Stimulated activated naive CD8-positive, alpha-beta T cell treated with anti-CD3 and anti-CD28 coated beads, Interleukin-15, amount 100 ng/mL, for 72 hours (primary cell): ENCODE data around the gene EPS15.
"Not testable (repeated sequence)": the region's sequence is repeated elsewhere in the genome, so short reads cannot be mapped to it uniquely, and the experiment has no call there.

Experiments used
- ATAC-seq: fragments of 150-1000 bp; cut with Tn5 transposase; 2 replicates; pipeline ENCODE4 v1.10.0; 2021; ENCODE audit warnings: mild to moderate bottlenecking, moderate library complexity
- DNase-seq, 2 donors: peaks; one replicate each; pipeline ENCODE4 v3.0.0; 2021 to 2022
- H3K27ac Mint-ChIP-seq, 2 donors: one replicate each; pipeline ENCODE4 v1.8.0; 2022; ENCODE audit warnings: mild to moderate bottlenecking in 2 of 2, mixed read lengths in 2 of 2, moderate library complexity in 2 of 2
- H3K27me3 Mint-ChIP-seq: one replicate; pipeline ENCODE4 v1.8.0; 2022; ENCODE audit warnings: mixed read lengths
- H3K4me1 Mint-ChIP-seq: one replicate; pipeline ENCODE4 v1.8.0; 2022; ENCODE audit warnings: mild to moderate bottlenecking, mixed read lengths
- H3K4me3 Mint-ChIP-seq, 2 donors: one replicate each; pipeline ENCODE4 v1.8.0; 2022; ENCODE audit warnings: mild to moderate bottlenecking in 2 of 2, mixed read lengths in 2 of 2, moderate library complexity in 1 of 2
- H3K9me3 Mint-ChIP-seq, 2 donors: one replicate each; pipeline ENCODE4 v1.8.0; 2022; ENCODE audit warnings: mixed read lengths in 2 of 2

EPS15 gene

GRCh38 chr1:51439053-51439452 is 80.0 kb downstream of the EPS15 start:
- ATAC-seq: no peak
- no peak overlapping the region for H3K4me3 Mint-ChIP-seq
- H3K27me3 Mint-ChIP-seq: no peaks in the 10 kb centered on the region
- H3K9me3 Mint-ChIP-seq: no peaks in the 10 kb centered on the region
- H3K27ac Mint-ChIP-seq: no peak overlapping the region
- no peak for DNase-seq
- H3K4me1 Mint-ChIP-seq: peaks cover 33% of the 10 kb centered on the region

- not testable (repeated sequence) for H3K27me3 Mint-ChIP-seq, H3K27ac Mint-ChIP-seq, ATAC-seq, H3K9me3 Mint-ChIP-seq, DNase-seq, H3K4me3 Mint-ChIP-seq
- peaks cover 27% of the 10 kb centered on the region for H3K4me1 Mint-ChIP-seq
Measured at GRCh38 chr1:51437391-51437790, 81.7 kb downstream of the EPS15 start.

- Mint-ChIP-seq H3K9me3 (no peaks in the 10 kb centered on the region), H3K27me3 (no peaks in the 10 kb centered on the region), H3K4me3 (no peak overlapping the region), H3K27ac (no peak overlapping the region), H3K4me1 (peaks cover 24% of the 10 kb centered on the region)
- ATAC-seq (no peak), DNase-seq (no peak)
Measured at GRCh38 chr1:51435878-51436277, 83.2 kb downstream of the EPS15 start.

- Mint-ChIP-seq H3K27me3 (no peaks in the 10 kb centered on the region), H3K27ac (peak overlapping the region in 1 of 2 donors; percentile 13), H3K4me3 (no peak overlapping the region), H3K4me1 (peaks cover 29% of the 10 kb centered on the region), H3K9me3 (no peaks in the 10 kb centered on the region)
- DNase-seq (no peak), ATAC-seq (no peak)
Measured at GRCh38 chr1:51433972-51434510, 85.0 kb downstream of the EPS15 start.

- no peak for ATAC-seq
- DNase-seq: no peak
Measured at GRCh38 chr1:51433269-51433971, 85.6 kb downstream of the EPS15 start.

GRCh38 chr1:51432146-51432545 is 86.9 kb downstream of the EPS15 start:
- H3K4me1 Mint-ChIP-seq: peaks cover 24% of the 10 kb centered on the region
- ATAC-seq (no peak), DNase-seq (no peak)
- no peak overlapping the region for H3K27ac Mint-ChIP-seq
- H3K9me3 Mint-ChIP-seq: peaks cover 0 to 7% of the 10 kb centered on the region in 2 donors
- no peak overlapping the region for H3K4me3 Mint-ChIP-seq
- H3K27me3 Mint-ChIP-seq: no peaks in the 10 kb centered on the region

More at GRCh38 chr1:51433269-51433971, 85.6 kb downstream of the EPS15 start:
- peak overlapping the region in 1 of 2 donors; percentile 13 for H3K27ac Mint-ChIP-seq
- no peak overlapping the region for H3K4me3 Mint-ChIP-seq
- H3K4me1 Mint-ChIP-seq: peaks cover 24% of the 10 kb centered on the region
- H3K9me3 Mint-ChIP-seq: no peaks in the 10 kb centered on the region
- no peaks in the 10 kb centered on the region for H3K27me3 Mint-ChIP-seq

- Mint-ChIP-seq H3K4me1 (peaks cover 17% of the 10 kb centered on the region), H3K27ac (no peak overlapping the region), H3K27me3 (no peaks in the 10 kb centered on the region), H3K9me3 (peaks cover 0 to 7% of the 10 kb centered on the region in 2 donors), H3K4me3 (no peak overlapping the region)
- ATAC-seq (no peak), DNase-seq (no peak)
Measured at GRCh38 chr1:51427438-51427837, 91.6 kb downstream of the EPS15 start.

GRCh38 chr1:51425955-51426354 is 93.1 kb downstream of the EPS15 start:
- no peaks in the 10 kb centered on the region for H3K27me3 Mint-ChIP-seq
- peaks cover 28% of the 10 kb centered on the region for H3K4me1 Mint-ChIP-seq
- no peak for DNase-seq
- H3K4me3 Mint-ChIP-seq: no peak overlapping the region
- H3K27ac Mint-ChIP-seq: no peak overlapping the region
- ATAC-seq: no peak
- H3K9me3 Mint-ChIP-seq: peaks cover 0 to 7% of the 10 kb centered on the region in 2 donors

- peaks cover 35% of the 10 kb centered on the region for H3K4me1 Mint-ChIP-seq
- H3K27ac Mint-ChIP-seq: no peak overlapping the region
- no peak overlapping the region for H3K4me3 Mint-ChIP-seq
- DNase-seq (no peak), ATAC-seq (no peak)
- no peaks in the 10 kb centered on the region for H3K27me3 Mint-ChIP-seq
- H3K9me3 Mint-ChIP-seq: peaks cover 0 to 7% of the 10 kb centered on the region in 2 donors
Measured at GRCh38 chr1:51425273-51425672, 93.8 kb downstream of the EPS15 start.

- DNase-seq (no peak), ATAC-seq (no peak)
- Mint-ChIP-seq H3K27ac (peak overlapping the region; percentile 22 to 79), H3K4me3 (no peak overlapping the region), H3K9me3 (peaks cover 0 to 6% of the 10 kb centered on the region in 2 donors), H3K27me3 (no peaks in the 10 kb centered on the region), H3K4me1 (peaks cover 30% of the 10 kb centered on the region)
Measured at GRCh38 chr1:51423073-51423821, 95.8 kb downstream of the EPS15 start.

GRCh38 chr1:51422367-51423072 is 96.5 kb downstream of the EPS15 start:
- no peaks in the 10 kb centered on the region for H3K27me3 Mint-ChIP-seq

GRCh38 chr1:51421964-51422363 is 97.1 kb downstream of the EPS15 start:
- H3K4me3 Mint-ChIP-seq: peak overlapping the region; percentile 61 to 77
- peak overlapping the region; percentile 81 to 95 for H3K27ac Mint-ChIP-seq
- no peaks in the 10 kb centered on the region for H3K27me3 Mint-ChIP-seq
- peaks cover 30% of the 10 kb centered on the region for H3K4me1 Mint-ChIP-seq
- DNase-seq: no peak
- no peaks in the 10 kb centered on the region for H3K9me3 Mint-ChIP-seq
- peak; percentile 87 for ATAC-seq

More at GRCh38 chr1:51422367-51423072, 96.5 kb downstream of the EPS15 start:
- ATAC-seq (no peak), DNase-seq (no peak)
- peaks cover 30% of the 10 kb centered on the region for H3K4me1 Mint-ChIP-seq
- H3K4me3 Mint-ChIP-seq: no peak overlapping the region
- no peaks in the 10 kb centered on the region for H3K9me3 Mint-ChIP-seq
- peak overlapping the region; percentile 83 to 95 for H3K27ac Mint-ChIP-seq

GRCh38 chr1:51420867-51421627 is 98.0 kb downstream of the EPS15 start:
- no peak for DNase-seq
- H3K9me3 Mint-ChIP-seq: no peaks in the 10 kb centered on the region
- peaks cover 30% of the 10 kb centered on the region for H3K4me1 Mint-ChIP-seq
- peak overlapping the region in 1 of 2 donors; percentile 95 for H3K27ac Mint-ChIP-seq
- H3K4me3 Mint-ChIP-seq: peak overlapping the region; percentile 29 to 66
- ATAC-seq: no peak
- no peaks in the 10 kb centered on the region for H3K27me3 Mint-ChIP-seq

GRCh38 chr1:51418384-51418959 is 100.6 kb downstream of the EPS15 start:
- Mint-ChIP-seq H3K4me1 (peaks cover 26% of the 10 kb centered on the region), H3K4me3 (no peak overlapping the region), H3K27ac (no peak overlapping the region), H3K27me3 (no peaks in the 10 kb centered on the region), H3K9me3 (no peaks in the 10 kb centered on the region)
- ATAC-seq (no peak), DNase-seq (no peak)
